IgD-negative memory B cell (primary cell): ENCODE results near the gene PEMT. TPM values are rescaled to one million over a fixed set of nuclear protein-coding genes. Genes with fewer than 3 reads are reported as not detected.

Source experiments
- H3K27ac Mint-ChIP-seq, 3 donors: one replicate each; pipeline ENCODE4 v1.8.0; 2020 to 2022; ENCODE audit warnings: mild to moderate bottlenecking in 3 of 3, mixed read lengths in 3 of 3, moderate library complexity in 1 of 3
- H3K27me3 Mint-ChIP-seq: one replicate; pipeline ENCODE4 v1.8.0; 2021; ENCODE audit warnings: mixed read lengths
- H3K36me3 Mint-ChIP-seq: one replicate; pipeline ENCODE4 v1.8.0; 2020; ENCODE audit warnings: mild to moderate bottlenecking, mixed read lengths
- H3K4me1 Mint-ChIP-seq, 3 donors: one replicate each; pipeline ENCODE4 v1.8.0; 2020 to 2022; ENCODE audit warnings: mixed read lengths in 3 of 3, mild to moderate bottlenecking in 1 of 3
- H3K4me3 Mint-ChIP-seq, 4 donors: one replicate each; pipeline ENCODE4 v1.8.0; 2020 to 2022; ENCODE audit warnings: mild to moderate bottlenecking in 4 of 4, mixed read lengths in 4 of 4, moderate library complexity in 3 of 4
- H3K9me3 Mint-ChIP-seq, 3 donors: one replicate each; pipeline ENCODE4 v1.8.0; 2020 to 2021; ENCODE audit warnings: mixed read lengths in 3 of 3, mild to moderate bottlenecking in 1 of 3
- polyA plus RNA-seq: library from polyadenylated mRNA; unstranded; fragments of 300-500 nt; fragmentation: Illumina TruSeq; gene quantifications from one replicate; pipeline ENCODE4 v1.2.3, GENCODE V29; 2021

Gene PEMT
- polyA plus RNA-seq, 1 donor from 2014 or later, result 35.6 TPM

DNA sequence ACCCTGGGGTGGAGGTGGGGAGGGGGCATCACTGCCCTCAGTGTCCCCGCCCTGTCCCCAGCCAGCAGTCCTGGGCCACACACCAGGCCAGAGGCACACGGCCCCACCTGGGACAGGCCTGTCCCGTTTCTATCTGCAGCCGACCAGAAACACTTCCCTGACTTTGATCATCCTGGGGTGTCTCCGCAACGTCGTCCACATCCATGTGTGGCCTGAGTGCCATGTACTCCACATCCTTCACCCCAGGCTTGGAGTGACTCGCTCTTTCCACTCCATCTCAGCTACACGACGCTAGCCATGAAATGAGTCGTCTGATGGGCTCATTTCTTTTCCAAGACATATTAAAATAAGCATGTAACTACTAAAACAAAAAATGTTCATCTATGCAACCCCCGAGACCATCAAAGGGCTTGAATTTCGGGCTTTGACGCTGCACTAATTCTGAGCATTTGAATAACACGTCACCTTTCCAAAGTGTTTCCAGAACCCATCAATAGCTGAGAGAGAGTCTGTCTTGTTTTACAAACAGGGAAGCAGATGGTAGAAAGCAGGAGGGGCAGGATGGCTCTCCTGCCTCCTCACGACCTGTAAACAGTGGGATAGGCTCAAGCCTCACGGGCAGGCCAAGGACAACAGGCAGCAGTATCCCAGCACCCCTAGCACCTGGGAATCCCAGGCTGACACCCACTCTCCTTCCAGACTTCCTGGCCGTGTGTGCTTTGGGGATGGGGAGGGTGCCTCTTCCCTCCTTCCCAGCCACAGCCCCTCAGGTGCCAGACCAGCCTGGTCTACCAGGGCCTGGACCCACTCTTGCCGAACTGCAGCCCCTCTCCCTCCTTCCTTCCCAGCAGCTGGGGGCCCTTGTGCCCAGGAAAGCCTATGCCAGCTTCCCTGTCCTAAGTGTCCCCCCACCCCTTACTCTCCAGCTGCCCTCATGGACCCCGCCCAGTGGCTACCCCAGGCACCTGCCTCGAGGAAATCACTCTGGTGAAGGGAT, 75.3 kb downstream of the PEMT start:
- H3K27ac Mint-ChIP-seq, result peak overlapping the region in 1 of 3 donors; percentile 62
- H3K9me3 Mint-ChIP-seq, result no peaks in the 10 kb centered on the region
- no peaks in the 10 kb centered on the region for H3K27me3 Mint-ChIP-seq
- H3K4me1 Mint-ChIP-seq, result peaks cover 0 to 1% (median 0%) of the 10 kb centered on the region in 3 donors
- peaks cover 4% of the 10 kb centered on the region for H3K36me3 Mint-ChIP-seq
- peak overlapping the region in 1 of 4 donors; percentile 67 for H3K4me3 Mint-ChIP-seq

DNA sequence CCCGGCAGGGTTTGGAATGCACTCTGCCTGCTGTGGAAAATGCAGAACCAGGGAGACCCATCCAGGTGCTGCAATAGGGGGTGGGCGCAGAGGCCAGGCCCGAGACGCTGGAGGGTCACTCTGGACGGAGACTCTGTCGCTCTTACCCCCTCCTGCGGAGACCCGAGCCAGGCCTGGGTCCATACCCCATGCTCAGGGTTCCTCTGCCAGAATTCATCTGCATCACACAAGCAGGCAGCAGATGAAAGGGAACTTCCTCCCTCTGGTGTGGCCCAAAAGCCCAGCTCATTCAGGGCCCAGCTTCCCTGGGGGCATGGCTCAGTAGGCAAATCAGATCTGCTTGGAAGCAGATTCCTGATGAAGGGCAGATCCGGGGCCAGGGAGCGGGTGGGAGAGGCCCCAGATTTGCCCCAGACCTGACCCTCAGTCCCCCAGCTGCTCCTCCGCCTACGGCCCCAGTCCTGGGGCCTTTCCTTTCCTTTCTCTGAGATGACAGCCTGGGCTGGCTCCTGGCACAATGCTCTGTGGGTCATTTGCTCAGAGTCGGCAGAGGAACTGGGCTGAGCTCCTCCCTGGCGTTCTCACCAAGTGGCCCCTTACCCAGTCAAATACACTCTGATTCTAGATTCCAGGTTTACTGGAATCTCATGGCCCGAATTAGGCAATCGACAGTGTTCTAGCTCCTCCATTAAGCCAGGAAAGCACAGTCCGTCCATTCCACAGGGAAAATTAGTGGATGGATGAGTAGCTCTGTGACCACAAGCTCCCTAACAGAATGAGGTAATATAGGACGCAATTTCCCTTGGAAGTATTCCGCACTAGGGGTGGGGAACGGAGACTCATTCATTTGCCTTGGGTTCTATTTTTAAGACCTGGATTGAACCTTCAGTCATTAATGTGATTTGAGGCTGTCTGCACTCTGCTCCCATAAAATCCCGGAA, 76.2 kb downstream of the PEMT start:
- H3K27ac Mint-ChIP-seq, result no peak overlapping the region
- H3K9me3 Mint-ChIP-seq, result no peaks in the 10 kb centered on the region
- H3K36me3 Mint-ChIP-seq, result peaks cover 4% of the 10 kb centered on the region
- H3K4me3 Mint-ChIP-seq, result no peak overlapping the region
- peaks cover 0 to under 1% (median 0%) of the 10 kb centered on the region in 3 donors for H3K4me1 Mint-ChIP-seq
- H3K27me3 Mint-ChIP-seq, result no peaks in the 10 kb centered on the region

DNA sequence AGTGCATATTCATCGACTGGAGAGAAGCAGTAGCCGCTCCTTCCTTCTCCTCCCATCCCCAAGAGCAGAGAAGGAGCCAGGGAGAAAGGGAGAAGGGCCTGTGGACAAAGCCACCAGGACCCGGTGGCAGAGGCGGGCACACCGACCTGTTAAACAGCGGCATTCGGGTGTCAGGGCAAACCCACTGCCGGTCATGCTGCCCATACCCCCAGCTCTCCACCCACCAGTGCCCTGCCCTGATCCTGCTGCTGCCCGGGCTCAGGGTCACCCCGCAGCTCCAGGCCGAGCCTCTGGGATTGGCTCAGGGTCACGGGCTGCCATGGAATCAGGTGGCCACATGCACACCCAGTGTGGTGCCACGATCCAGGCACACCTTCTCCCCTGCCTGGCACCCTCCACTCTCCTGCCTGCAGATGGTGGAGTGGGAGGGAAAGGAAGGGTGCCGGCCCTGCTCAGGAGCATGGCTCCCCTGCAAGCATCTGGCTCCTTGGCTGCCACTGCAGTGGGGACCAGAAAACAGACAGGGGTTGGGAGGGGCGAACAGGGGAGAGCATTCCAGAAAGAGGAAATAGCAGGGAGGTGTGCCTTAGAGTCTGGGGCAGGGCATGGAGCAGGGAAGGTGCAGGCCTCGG, 77.0 kb downstream of the PEMT start:
- H3K9me3 Mint-ChIP-seq, result no peaks in the 10 kb centered on the region
- no peak overlapping the region for H3K27ac Mint-ChIP-seq
- no peak overlapping the region for H3K4me3 Mint-ChIP-seq
- H3K27me3 Mint-ChIP-seq, result no peaks in the 10 kb centered on the region
- H3K4me1 Mint-ChIP-seq, result no peaks in the 10 kb centered on the region
- peaks cover 2% of the 10 kb centered on the region for H3K36me3 Mint-ChIP-seq

DNA sequence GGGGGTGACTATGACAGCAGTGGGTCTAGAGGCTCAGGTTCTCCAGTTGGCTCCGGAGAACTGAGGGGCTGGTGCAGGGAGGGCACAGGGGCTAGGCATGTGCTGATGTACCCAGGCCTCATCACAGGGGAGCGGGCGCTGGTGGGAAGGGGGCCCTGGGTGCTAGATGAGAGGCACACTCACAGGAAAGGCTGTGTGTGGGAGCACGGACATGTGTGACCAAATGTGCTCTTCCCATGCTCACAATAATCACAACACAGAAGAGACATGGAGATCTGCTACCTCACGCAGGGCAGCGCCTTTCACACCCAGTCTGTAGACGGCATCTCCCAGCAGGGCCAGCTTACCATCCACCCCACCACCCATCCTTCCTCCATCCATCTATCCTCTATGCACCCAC, 77.9 kb downstream of the PEMT start:
- Mint-ChIP-seq H3K4me1 (no peaks in the 10 kb centered on the region), H3K27ac (peak overlapping the region in 1 of 3 donors; percentile 57), H3K4me3 (no peak overlapping the region), H3K27me3 (no peaks in the 10 kb centered on the region), H3K9me3 (no peaks in the 10 kb centered on the region), H3K36me3 (peaks cover 2% of the 10 kb centered on the region)

DNA sequence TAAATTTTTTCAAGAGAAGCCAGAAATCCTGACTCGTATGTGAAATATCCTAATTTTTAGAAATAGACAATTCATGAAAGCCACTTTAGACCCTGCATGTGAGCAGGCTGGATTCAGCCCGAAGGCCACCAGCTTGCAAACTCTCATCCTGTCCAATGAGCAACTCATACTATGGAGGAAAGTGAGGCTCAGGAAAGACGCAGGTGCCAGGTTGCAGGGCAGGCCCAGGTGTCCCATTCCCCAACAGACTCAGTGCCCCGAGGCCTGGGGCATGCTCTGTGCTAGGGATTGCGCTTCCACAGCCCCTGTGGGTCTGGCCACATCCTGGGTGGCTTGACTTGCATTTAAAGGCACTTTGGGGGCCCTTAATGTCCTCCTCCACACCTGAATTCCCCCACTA, 78.6 kb downstream of the PEMT start:
- Mint-ChIP-seq H3K4me1 (no peaks in the 10 kb centered on the region), H3K27me3 (no peaks in the 10 kb centered on the region), H3K9me3 (no peaks in the 10 kb centered on the region), H3K36me3 (peaks cover 2% of the 10 kb centered on the region), H3K4me3 (no peak overlapping the region), H3K27ac (no peak overlapping the region)

DNA sequence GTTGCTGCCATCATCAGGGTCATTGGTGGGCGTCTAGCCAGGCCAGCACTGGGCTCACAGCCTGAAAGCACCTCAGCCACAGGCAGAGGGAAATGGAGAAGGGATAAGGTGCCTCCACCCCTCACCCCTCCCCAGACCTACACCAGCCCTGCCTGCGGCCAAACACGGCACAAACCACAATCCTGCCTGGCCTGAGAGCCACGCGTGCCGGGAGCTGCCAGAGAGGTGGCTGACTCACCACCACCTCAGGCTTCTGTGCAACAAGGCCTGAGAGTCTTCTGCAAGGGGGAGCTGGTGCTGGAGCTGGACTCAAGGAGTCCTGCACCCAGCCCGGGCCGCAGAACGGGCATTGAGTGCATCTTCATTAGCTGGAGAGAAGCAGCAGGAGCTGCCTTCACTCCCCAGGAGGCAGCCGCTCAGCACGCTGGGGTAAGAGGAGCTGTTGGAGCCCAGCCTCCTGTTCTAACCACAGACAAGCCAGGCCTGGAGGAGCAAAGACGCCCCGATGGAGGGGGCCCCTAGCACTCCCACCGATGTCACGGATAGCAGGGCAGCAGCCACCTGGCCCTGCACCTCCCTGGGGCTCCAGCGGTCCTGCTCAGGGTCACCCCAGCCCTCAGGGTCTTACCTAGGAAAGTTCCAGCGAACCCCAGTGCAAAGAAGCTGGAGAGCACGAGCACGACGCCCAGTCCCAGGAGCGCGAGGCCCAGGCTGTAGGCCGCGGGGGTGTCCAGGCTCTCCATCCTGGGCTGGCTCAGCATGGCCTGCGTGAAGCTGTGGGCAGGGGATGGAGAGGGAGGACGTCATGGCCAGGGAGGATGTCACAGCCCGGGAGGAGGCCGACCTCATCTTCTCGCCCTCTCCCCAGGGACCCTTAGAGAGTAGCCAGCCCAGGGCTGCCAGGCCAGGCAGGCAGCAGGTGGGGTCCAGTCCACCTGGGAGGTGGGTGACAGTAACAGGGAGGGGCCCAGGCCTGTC, 79.3 kb downstream of the PEMT start:
- Mint-ChIP-seq H3K27me3 (no peaks in the 10 kb centered on the region), H3K4me1 (no peaks in the 10 kb centered on the region), H3K27ac (no peak overlapping the region), H3K9me3 (no peaks in the 10 kb centered on the region), H3K36me3 (peaks cover 2% of the 10 kb centered on the region), H3K4me3 (no peak overlapping the region)

DNA sequence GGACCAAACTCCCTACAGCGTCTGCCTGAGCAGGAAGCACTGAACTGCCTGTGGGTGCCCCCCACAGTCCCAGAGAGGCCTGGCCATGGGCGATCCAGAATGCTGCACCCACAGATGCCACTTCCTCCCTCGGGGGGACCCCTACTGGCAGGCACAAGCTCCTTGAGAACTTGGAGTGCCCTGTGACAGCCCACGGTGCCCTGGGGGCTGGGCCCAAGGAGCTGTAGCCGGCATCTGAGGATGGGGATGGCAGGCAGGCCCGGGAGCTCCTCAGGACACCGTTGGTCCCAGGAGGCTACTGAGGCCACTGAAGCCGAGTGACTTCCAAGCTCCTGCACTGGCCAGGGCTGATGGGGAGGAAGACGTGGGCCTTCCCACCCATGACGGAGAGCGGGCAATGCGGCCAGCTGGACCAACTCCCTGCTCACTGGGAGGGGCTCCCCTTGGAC, 80.2 kb downstream of the PEMT start:
- no peak overlapping the region for H3K4me3 Mint-ChIP-seq
- peaks cover 2% of the 10 kb centered on the region for H3K36me3 Mint-ChIP-seq
- H3K27me3 Mint-ChIP-seq, result no peaks in the 10 kb centered on the region
- H3K9me3 Mint-ChIP-seq, result no peaks in the 10 kb centered on the region
- H3K4me1 Mint-ChIP-seq, result no peaks in the 10 kb centered on the region
- H3K27ac Mint-ChIP-seq, result no peak overlapping the region

DNA sequence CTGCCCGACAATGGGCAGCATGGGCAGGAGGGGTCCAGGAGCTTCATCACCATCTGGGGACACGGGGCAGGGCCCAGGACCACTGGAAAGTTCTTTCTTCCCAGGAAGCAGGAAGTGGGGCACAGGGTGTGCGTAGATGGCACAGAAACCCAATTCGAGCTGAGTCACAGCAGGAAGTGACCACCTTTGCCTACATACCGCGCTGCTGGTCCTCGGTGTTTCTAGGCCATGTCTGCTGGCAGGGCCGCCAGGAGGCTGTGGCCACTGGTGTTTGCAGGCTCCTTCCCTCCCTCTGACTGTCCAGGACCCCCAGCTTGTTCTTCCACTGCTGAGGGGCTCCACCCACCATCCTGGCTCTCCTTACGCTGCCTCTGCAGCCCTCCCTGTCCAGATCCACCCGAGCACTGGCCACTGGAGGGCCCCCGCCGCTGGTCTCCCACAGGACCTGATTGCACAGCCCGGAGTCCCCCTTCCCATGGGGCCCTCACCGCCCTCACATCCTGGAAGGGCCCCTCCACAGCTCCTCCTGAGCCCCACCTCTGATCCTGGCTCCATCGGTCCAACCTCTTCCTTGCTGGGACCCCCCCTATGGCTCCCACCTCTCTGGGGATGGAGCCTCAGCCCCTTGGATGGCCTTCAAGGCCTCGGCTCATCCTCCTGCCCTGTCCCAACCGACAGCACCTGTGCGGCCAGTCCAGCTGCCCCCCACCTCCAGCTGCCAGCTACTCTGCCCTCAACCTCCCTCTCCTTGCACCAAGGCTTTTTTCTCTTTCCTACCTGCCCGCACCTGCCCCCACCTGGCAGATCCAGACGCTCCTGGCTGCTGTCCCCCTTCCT, 80.8 kb downstream of the PEMT start:
- no peaks in the 10 kb centered on the region for H3K4me1 Mint-ChIP-seq
- no peak overlapping the region for H3K4me3 Mint-ChIP-seq
- H3K27ac Mint-ChIP-seq, result no peak overlapping the region
- no peaks in the 10 kb centered on the region for H3K9me3 Mint-ChIP-seq
- H3K36me3 Mint-ChIP-seq, result no peaks in the 10 kb centered on the region
- H3K27me3 Mint-ChIP-seq, result no peaks in the 10 kb centered on the region

DNA sequence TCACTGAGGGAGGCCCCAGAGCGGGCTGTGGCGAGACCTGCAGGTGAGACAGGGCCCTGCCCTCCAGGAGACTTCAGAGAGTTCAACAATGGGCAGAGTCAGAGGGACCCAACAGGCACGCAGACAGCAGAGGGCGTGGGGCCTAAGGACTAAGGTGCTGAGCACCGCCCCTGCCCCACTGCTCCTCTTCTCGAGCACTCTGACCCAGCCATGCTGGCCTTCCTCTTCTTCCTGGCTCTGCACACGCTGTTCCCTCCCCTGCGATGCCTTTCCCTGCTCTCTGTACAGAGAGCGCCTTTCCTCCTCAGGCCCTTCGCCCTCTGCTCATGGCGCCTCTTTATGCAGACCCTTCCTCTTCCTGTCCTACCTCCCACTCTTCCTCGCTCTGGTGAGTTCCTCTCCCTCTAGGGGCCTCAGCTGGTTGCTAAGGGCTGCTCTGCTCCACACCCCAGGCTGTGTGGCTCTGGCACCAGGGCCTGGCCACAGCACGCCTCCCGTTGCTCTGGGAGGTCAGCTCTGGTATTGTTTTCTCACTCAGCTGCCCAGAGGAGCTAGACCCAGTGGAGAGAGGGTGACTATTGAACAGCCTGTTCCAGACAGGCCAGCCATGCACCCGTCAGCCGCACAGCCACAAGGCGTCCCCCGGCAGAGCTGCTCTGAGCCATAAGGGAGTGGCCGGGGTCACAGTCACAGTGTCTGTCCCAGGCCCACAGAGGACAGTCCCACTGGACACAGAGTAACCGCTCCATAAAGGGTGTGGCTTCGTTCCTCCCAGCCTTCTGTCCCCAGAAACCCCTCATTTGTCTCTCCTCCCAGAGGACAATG, 81.7 kb downstream of the PEMT start:
- Mint-ChIP-seq H3K27ac (peak overlapping the region in 1 of 3 donors; percentile 71), H3K4me1 (no peaks in the 10 kb centered on the region), H3K9me3 (no peaks in the 10 kb centered on the region), H3K27me3 (no peaks in the 10 kb centered on the region), H3K4me3 (no peak overlapping the region), H3K36me3 (no peaks in the 10 kb centered on the region)

DNA sequence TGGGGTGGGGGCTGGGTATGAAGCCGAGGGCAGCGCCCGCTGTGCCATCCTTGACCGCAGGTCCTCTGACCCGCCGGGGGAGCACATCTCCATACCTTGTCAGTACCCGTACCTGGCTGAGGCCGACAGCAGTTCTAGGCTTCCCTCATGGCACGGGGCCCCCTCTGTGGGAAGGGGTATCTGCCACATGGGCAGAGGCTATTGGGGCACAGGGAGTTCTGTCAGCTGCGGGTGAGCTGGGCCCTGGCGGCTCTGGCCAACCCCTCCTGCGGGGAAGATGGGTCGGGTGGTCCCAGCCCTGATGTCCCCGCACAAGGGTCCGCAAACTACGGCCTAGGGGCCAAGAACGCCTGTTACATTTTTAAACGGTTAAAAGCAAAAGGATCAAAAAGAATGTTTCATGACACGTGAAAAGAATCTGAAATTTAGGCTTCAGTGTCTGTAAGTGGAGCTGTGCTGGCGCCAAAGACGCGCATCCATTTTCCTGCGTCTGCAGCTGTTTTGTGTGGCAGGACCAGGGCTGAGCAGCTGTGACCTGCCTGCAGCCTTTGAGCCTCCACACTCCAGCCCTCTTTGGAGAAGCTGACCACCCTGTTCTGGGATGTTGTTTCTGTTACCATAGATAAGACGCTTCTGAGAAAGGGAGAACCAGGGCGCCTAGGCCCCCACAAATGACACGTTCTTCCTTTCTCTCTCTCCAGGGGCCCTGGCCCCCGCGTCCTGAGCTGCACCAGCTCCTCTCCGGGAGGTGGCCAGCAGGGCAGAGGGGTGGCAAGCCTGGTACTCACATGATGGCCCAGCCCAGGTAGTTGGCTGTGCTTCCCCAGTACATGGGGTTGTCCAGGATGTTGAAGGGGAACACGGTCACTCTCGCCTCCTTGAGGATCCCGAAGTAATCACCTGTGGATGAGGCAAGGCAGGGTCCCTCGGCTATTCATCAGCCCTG, 82.6 kb downstream of the PEMT start:
- no peak overlapping the region for H3K27ac Mint-ChIP-seq
- H3K36me3 Mint-ChIP-seq, result no peaks in the 10 kb centered on the region
- no peaks in the 10 kb centered on the region for H3K27me3 Mint-ChIP-seq
- no peaks in the 10 kb centered on the region for H3K9me3 Mint-ChIP-seq
- no peak overlapping the region for H3K4me3 Mint-ChIP-seq
- H3K4me1 Mint-ChIP-seq, result no peaks in the 10 kb centered on the region

DNA sequence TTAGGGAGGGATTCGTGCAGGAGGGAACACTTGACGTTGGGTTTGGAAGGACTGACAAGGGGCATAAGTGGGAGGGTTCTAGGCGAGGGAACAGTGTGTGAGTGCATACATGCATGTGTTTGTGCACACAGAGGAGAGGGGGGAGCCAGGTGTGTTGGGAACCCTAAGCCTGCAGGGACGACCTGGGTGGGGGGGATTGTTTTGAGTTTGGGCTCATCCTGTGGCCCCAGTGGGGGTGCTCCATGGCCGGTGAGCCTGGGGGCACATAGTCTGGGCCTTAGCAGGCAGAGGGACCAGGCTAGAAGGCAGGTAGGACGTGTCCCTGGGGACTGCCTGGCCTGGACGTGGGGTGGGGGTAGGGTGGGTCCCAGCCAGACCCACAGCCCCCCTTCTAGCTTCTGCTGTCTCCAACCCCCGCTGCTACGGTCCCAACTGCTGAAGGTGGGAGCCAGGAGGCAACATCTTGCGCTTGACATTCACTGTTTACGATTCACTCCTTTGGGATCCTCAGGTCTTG, 83.4 kb downstream of the PEMT start:
- H3K27me3 Mint-ChIP-seq, result no peaks in the 10 kb centered on the region
- H3K4me3 Mint-ChIP-seq, result no peak overlapping the region
- H3K9me3 Mint-ChIP-seq, result no peaks in the 10 kb centered on the region
- H3K27ac Mint-ChIP-seq, result peak overlapping the region in 1 of 3 donors; percentile 23
- H3K4me1 Mint-ChIP-seq, result no peaks in the 10 kb centered on the region
- H3K36me3 Mint-ChIP-seq, result no peaks in the 10 kb centered on the region
